H1 (cell line): ENCODE results near the gene MEGF9.

ENCODE experiments used
- MAFK ChIP-seq: IDR thresholded peaks from 2 replicates; pipeline ENCODE4 v1.6.1; 2012; ENCODE audit warnings: low read depth, mild to moderate bottlenecking, improper control_type of control experiment, low read length
- RNF2 ChIP-seq: fragments of 200-900, 300-1000 bp; sonication (generic); IDR thresholded peaks from 2 replicates; pipeline ENCODE4 v1.7.1; 2016; ENCODE audit warnings: borderline replicate concordance, low read depth, mild to moderate bottlenecking, antibody characterized with exemption, low read length; ENCODE audit not compliant: poor library complexity, severe bottlenecking; ENCODE audit errors: missing control alignments
- YY1 ChIP-seq: IDR thresholded peaks from 2 replicates; pipeline ENCODE4 v1.6.1; 2011; ENCODE audit warnings: low read depth, mild to moderate bottlenecking, low read length
- TF ChIP-seq, protein P1 (sequence below), 3 experiments: IDR thresholded peaks; 1 replicate in 2 of 3; 2 replicates in 1 of 3; pipeline versions ENCODE4 v1.5.1 to v1.6.1; 2011; ENCODE audit warnings: low read length in 3 of 3, mild to moderate bottlenecking in 3 of 3, inconsistent platforms in 2 of 3, low read depth in 1 of 3, moderate library complexity in 1 of 3; ENCODE audit not compliant: insufficient read depth in 1 of 3; ENCODE audit errors: control extremely low read depth in 1 of 3
- TF ChIP-seq, protein P2 (sequence below): IDR thresholded peaks from 2 replicates; pipeline ENCODE4 v1.6.1; 2012; ENCODE audit warnings: inconsistent platforms

DNA sequence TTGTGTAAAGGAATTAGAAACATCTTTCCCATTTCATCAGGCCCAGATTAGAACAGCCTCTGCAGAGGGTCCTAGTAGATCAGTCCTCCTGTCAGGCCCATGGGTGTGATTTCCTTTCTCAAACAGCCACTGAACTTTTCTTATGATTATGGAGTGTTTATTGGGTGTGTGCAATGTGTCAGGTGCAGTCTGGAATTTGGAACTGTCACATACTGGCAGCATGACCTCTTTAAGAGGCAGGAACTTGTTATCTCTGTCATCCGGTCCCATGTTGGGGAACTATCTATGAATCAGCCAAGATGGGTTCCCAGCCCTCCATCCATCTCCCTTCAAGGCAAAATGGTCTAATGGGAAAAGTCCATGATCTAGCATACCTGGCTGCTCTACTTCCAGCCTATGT is 11.6 kb upstream of the MEGF9 start:
- TF ChIP-seq, protein P1, sequence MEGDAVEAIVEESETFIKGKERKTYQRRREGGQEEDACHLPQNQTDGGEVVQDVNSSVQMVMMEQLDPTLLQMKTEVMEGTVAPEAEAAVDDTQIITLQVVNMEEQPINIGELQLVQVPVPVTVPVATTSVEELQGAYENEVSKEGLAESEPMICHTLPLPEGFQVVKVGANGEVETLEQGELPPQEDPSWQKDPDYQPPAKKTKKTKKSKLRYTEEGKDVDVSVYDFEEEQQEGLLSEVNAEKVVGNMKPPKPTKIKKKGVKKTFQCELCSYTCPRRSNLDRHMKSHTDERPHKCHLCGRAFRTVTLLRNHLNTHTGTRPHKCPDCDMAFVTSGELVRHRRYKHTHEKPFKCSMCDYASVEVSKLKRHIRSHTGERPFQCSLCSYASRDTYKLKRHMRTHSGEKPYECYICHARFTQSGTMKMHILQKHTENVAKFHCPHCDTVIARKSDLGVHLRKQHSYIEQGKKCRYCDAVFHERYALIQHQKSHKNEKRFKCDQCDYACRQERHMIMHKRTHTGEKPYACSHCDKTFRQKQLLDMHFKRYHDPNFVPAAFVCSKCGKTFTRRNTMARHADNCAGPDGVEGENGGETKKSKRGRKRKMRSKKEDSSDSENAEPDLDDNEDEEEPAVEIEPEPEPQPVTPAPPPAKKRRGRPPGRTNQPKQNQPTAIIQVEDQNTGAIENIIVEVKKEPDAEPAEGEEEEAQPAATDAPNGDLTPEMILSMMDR (IDR thresholded peaks at IDR 0.05; ENCODE audit: control extremely low read depth in 1 of 3, insufficient read depth in 1 of 3, low read depth in 1 of 3, low read length in 3 of 3), result no peak
- TF ChIP-seq, protein P2, sequence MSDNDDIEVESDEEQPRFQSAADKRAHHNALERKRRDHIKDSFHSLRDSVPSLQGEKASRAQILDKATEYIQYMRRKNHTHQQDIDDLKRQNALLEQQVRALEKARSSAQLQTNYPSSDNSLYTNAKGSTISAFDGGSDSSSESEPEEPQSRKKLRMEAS, result no peak
- TF ChIP-seq YY1 (no peak), MAFK (no peak), RNF2 (no peak)
